ENCODE results near the gene AGA. TPM values are rescaled to one million over a fixed set of nuclear protein-coding genes. Genes with fewer than 3 reads are reported as not detected.

AGA gene
- total RNA-seq, 1 experiment from 2014 or later, result 7.6 TPM

- no peak overlapping the region for H2AFZ ChIP-seq (ENCODE audit: low read depth, low read length, poor library complexity, severe bottlenecking)
- intact Hi-C loops (cut with micrococcal nuclease), result no loop called here
Observed at GRCh38 chr4:177401658-177402273, 40.5 kb downstream of the AGA start.

More at GRCh38 chr4:177401658-177402273, 40.5 kb downstream of the AGA start:
- no peaks in the 10 kb centered on the region for H4K20me1 ChIP-seq (ENCODE audit: insufficient read depth)
- ChIA-PET RAD21 (ENCODE audit: low non-redundant PET in 1 of 2, low total read pairs in 2 of 2, uncharacterized antibody in 2 of 2, unreplicated experiment in 2 of 2) (no interaction called here), CTCF (no interaction called here), POLR2A (no interaction called here)
- no peaks in the 10 kb centered on the region for H3K79me2 ChIP-seq (ENCODE audit: insufficient read depth, low read length)
- H3K9ac ChIP-seq (ENCODE audit: low read length), result no peak overlapping the region
- no peaks in the 10 kb centered on the region for H3K27me3 ChIP-seq (ENCODE audit: insufficient read depth, low read length)
- no peak for TF ChIP-seq RAD21 (IDR thresholded peaks at IDR 0.05; ENCODE audit: low read depth)
- TF ChIP-seq SP1 (IDR thresholded peaks at IDR 0.05; ENCODE audit: low read depth), result no peak
- no peak for TF ChIP-seq EZH2 (IDR thresholded peaks at IDR 0.05)
- no peak for TF ChIP-seq REST (IDR thresholded peaks at IDR 0.05; ENCODE audit: low read depth)
- TF ChIP-seq CBX3 (IDR thresholded peaks at IDR 0.05; ENCODE audit: low read depth), result no peak
- TF ChIP-seq TCF7L2 (IDR thresholded peaks at IDR 0.05; ENCODE audit: borderline replicate concordance, extremely low read depth, insufficient read depth, insufficient read length), result no peak
- TF ChIP-seq YY1 (IDR thresholded peaks at IDR 0.05; ENCODE audit: extremely low read depth, insufficient replicate concordance, low read depth, low read length), result no peak
- TF ChIP-seq CTCF (IDR thresholded peaks at IDR 0.05 in 2 of 3, conservative IDR thresholded peaks at IDR 0.05 in 1 of 3; ENCODE audit: borderline replicate concordance in 1 of 3, insufficient read depth in 1 of 3, low read depth in 2 of 3, low read length in 2 of 3), result no peak
- no peak for TF ChIP-seq CEBPB (IDR thresholded peaks at IDR 0.05; ENCODE audit: low read depth)
- TF ChIP-seq POLR2A (IDR thresholded peaks at IDR 0.05; ENCODE audit: borderline replicate concordance, extremely low read depth, insufficient read depth, insufficient read length), result no peak
- no peak for TF ChIP-seq SRF (IDR thresholded peaks at IDR 0.05; ENCODE audit: low read depth)
- no peak for TF ChIP-seq MAX (IDR thresholded peaks at IDR 0.05)
- TF ChIP-seq FOSL1 (IDR thresholded peaks at IDR 0.05; ENCODE audit: low read depth), result no peak
- H3K36me3 ChIP-seq (ENCODE audit: control insufficient read depth in 1 of 2, insufficient read depth in 2 of 2, low read length in 2 of 2), result no peaks in the 10 kb centered on the region
- no peak overlapping the region for H3K4me3 ChIP-seq (replicated peaks in 1 of 2; ENCODE audit: low read depth in 1 of 2, low read length in 2 of 2)
- no peaks in the 10 kb centered on the region for H3K9me2 ChIP-seq (ENCODE audit: insufficient read depth)
- H3K9me3 ChIP-seq (ENCODE audit: control insufficient read depth in 1 of 2, insufficient read depth in 1 of 2, low read depth in 1 of 2, low read length in 2 of 2), result no peaks in the 10 kb centered on the region
- DNase-seq (ENCODE audit: low read depth, low spot score) (no peak), ATAC-seq (no peak)
- no peaks in the 10 kb centered on the region for H3K4me1 ChIP-seq (ENCODE audit: control insufficient read depth in 1 of 2, insufficient read depth in 2 of 2, low read length in 2 of 2)
- H3K4me2 ChIP-seq (ENCODE audit: low read length), result no peak overlapping the region
- no TSS peak for BruUV-seq (replicated peaks)
- no peak overlapping the region for H3K27ac ChIP-seq (ENCODE audit: low read depth, low read length)
